Stimulated activated CD4-positive, alpha-beta T cell treated with anti-CD3 and anti-CD28 coated beads, Interleukin-1b, Interleukin-23, amount 100 ng/mL, for 1 hour (primary cell): ENCODE data around the gene SIGLEC1.

ENCODE experiments used
- DNase-seq, 2 donors: peaks; one replicate each; pipeline ENCODE4 v3.0.0-alpha.2; 2020; ENCODE audit warnings: low read depth in 2 of 2

SIGLEC1 gene

GRCh38 chr20:3701061-3701998 is 11.1 kb downstream of the SIGLEC1 start:
- DNase-seq, result no peak

GRCh38 chr20:3699037-3699436 is 13.4 kb downstream of the SIGLEC1 start:
- DNase-seq, result no peak

- no peak for DNase-seq
Measured at GRCh38 chr20:3698591-3699001, 13.8 kb downstream of the SIGLEC1 start.

GRCh38 chr20:3697588-3698305 is 14.7 kb downstream of the SIGLEC1 start:
- DNase-seq, result no peak

GRCh38 chr20:3696745-3697587 is 15.4 kb downstream of the SIGLEC1 start:
- no peak for DNase-seq

GRCh38 chr20:3696200-3696599 is 16.2 kb downstream of the SIGLEC1 start:
- no peak for DNase-seq

- no peak for DNase-seq
Measured at GRCh38 chr20:3694864-3695263, 17.5 kb downstream of the SIGLEC1 start.

GRCh38 chr20:3693376-3693775 is 19.0 kb downstream of the SIGLEC1 start:
- DNase-seq, result no peak

GRCh38 chr20:3692706-3693294 is 19.6 kb downstream of the SIGLEC1 start:
- DNase-seq, result no peak

- no peak for DNase-seq
Measured at GRCh38 chr20:3691897-3692296, 20.5 kb downstream of the SIGLEC1 start.

- DNase-seq, result no peak
Measured at GRCh38 chr20:3691306-3691705, 21.1 kb downstream of the SIGLEC1 start.

GRCh38 chr20:3690413-3690812 is 22.0 kb downstream of the SIGLEC1 start:
- no peak for DNase-seq

- no peak for DNase-seq
Measured at GRCh38 chr20:3689978-3690377, 22.4 kb downstream of the SIGLEC1 start.

- DNase-seq, result no peak
Measured at GRCh38 chr20:3687655-3688054, 24.7 kb downstream of the SIGLEC1 start.

- no peak for DNase-seq
Measured at GRCh38 chr20:3686867-3687321, 25.5 kb downstream of the SIGLEC1 start.

- no peak for DNase-seq
Measured at GRCh38 chr20:3686421-3686820, 26.0 kb downstream of the SIGLEC1 start.

GRCh38 chr20:3685341-3685740 is 27.1 kb downstream of the SIGLEC1 start:
- DNase-seq, result no peak

- no peak for DNase-seq
Measured at GRCh38 chr20:3681931-3682781, 30.2 kb downstream of the SIGLEC1 start, which contains the start of gene ADAM33. TSS of gene ADAM33 (minus strand) at chr20:3682010. CDS start at chr20:3682004, 6 bp downstream.

- DNase-seq, result no peak
Measured at GRCh38 chr20:3681352-3681930, 31.0 kb downstream of the SIGLEC1 start.
